GM21423 (cell line): Measurements from ENCODE around the gene CKS1B.
"Not testable (repeated sequence)": the region's sequence is repeated elsewhere in the genome, so short reads cannot be mapped to it uniquely, and the experiment has no call there.

ENCODE experiments used
- ATAC-seq: cut with Tn5 transposase; IDR thresholded peaks from one replicate; pipeline ENCODE4 v1.9.1; 2021; ENCODE audit warnings: mild to moderate bottlenecking, moderate library complexity; ENCODE audit not compliant: unreplicated experiment

The CKS1B gene

GRCh38 chr1:154982897-154983648 is 8.6 kb downstream of the CKS1B start, which contains the start of gene FLAD1:
TSS of gene FLAD1 (plus strand) at chr1:154983344. CDS start at chr1:154983695, 351 bp downstream.
- ATAC-seq = peak; percentile 97

- ATAC-seq = no peak
Measured at GRCh38 chr1:154983776-154984466, 9.4 kb downstream of the CKS1B start.

DNA sequence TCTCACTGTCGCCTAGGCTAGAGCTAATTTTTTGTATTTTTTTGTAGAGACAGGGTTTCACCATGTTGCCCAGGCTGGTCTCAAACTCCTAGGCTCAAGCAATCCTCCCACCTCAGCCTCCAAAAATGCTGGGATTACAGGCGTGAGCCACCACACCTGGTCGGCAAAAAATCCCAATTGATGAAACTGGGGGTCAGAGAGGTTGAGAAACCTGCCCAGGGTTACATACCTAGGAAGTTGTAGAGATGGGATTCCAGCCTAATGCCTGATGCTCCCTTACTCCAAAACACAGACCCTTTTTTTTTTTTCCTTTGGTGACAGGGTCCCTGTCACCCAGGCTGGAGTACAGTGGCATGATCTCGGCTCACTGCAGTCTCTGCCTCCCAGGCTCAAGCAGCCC is 12.3 kb downstream of the CKS1B start:
- ATAC-seq = not testable (repeated sequence)

- ATAC-seq = no peak
Measured at GRCh38 chr1:154987326-154987725, 12.8 kb downstream of the CKS1B start.

- ATAC-seq = no peak
Measured at GRCh38 chr1:154988058-154988954, 13.8 kb downstream of the CKS1B start.

GRCh38 chr1:154989195-154989860 is 14.8 kb downstream of the CKS1B start:
- ATAC-seq = no peak

DNA sequence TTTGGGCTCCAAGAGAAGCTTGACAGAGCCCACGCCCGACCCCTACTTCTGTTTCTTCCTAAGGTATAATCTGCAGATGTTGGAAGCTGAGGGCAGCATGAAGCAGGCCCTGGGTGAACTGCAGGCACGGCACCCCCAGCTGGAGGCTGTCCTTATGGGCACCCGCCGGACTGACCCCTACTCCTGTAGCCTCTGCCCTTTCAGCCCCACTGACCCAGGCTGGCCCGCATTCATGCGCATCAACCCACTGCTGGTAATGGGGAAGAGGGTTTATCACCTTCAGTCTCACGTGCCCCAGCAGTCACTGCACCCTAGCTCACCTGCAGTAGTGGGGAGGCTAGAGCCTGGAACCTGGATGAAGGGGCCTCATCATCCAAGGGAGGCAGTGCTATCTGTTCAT is 15.8 kb downstream of the CKS1B start:
- ATAC-seq = no peak

DNA sequence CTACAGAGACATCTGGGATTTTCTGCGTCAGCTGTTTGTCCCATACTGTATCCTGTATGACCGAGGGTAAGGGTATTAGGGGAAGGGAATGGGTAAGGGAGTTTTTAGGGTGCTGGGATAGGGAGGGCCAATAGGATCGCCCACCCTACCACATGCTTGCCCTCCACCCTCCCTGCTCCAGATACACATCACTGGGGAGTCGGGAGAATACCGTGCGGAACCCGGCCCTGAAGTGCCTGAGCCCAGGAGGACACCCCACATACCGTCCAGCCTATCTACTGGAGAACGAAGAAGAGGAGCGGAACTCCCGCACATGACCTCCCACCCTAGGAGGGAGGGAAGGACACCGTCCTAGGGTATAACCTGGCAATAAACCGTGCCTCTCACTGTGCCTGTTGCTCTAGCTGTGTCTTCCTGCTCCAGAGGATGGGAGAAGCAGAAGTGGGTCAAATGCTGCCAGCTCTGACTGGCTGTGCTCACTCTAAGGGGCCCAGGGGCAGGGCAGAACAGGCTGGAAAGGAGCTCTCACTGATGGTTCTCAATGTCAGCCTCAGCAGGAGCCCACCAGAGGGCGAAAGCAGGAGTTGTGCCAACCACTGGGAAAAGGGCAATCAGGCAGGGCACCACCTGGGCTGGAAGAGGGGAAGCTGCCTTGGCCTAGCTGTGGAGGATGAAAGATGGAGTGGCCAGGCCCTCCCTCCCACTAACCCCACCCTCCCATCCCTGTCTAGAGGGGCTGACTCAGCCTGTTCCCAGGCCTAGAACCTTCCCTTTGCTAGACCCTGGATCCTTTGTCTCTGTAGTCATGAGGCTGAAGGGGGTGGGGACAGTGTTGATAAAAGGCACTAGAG is 18.5 kb downstream of the CKS1B start:
- no peak for ATAC-seq

- no peak for ATAC-seq
Measured at GRCh38 chr1:154993572-154994268, 19.2 kb downstream of the CKS1B start, which contains the start of gene LENEP. TSS of gene LENEP (plus strand) at chr1:154993586. CDS start at chr1:154993608, 22 bp downstream.

GRCh38 chr1:154994269-154994587 is 19.7 kb downstream of the CKS1B start:
- ATAC-seq = no peak

DNA sequence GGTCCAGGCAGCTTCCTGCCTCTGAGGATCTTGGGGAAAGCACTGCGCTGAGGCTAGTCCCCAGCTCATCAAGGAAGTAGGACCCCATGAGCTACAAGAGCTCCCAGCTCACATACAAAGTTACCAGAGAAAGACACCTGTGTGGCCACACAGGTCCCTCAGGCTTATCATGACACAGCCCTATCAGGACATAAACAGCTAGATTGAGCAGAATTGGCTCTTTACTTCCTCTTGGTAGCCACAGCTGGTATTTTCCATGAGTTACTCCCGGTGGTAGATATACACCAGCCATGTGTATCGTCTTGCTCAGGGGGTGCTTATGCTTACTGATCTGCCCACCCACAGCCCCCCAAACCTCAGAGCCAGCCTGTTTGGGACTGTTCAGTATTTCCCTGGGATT is 20.1 kb downstream of the CKS1B start:
- no peak for ATAC-seq

DNA sequence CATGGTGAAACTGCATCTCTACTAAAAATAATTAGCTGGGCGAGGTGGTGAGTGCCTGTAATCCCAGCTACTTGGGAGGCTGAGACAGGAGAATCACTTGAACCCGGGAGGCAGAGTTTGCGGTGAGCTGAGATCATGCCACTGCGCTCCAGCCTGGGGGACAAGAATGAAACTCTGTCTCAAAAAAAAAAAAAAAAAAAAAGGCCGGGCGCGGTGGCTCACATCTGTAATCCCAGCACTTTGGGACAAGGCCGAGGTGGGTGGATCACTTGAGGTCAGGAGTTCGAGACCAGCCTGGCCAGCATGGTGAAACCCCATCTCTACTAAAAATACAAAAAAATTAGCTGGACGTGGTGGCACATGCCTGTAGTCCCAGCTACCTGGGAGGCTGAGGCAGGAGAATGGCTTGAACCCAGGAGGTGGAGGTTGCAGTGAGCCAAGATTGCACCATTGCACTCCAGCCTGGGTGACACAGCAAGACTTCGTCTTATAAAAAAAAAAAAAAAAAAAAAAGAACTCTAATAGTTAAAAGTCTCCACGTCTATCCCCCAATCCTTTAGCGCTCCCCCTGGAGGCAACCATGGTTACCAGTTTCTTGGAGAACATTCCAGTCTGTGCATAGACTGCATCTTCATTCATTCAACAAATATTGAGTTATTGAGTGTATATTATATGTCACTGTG is 21.0 kb downstream of the CKS1B start:
- ATAC-seq = not testable (repeated sequence)

DNA sequence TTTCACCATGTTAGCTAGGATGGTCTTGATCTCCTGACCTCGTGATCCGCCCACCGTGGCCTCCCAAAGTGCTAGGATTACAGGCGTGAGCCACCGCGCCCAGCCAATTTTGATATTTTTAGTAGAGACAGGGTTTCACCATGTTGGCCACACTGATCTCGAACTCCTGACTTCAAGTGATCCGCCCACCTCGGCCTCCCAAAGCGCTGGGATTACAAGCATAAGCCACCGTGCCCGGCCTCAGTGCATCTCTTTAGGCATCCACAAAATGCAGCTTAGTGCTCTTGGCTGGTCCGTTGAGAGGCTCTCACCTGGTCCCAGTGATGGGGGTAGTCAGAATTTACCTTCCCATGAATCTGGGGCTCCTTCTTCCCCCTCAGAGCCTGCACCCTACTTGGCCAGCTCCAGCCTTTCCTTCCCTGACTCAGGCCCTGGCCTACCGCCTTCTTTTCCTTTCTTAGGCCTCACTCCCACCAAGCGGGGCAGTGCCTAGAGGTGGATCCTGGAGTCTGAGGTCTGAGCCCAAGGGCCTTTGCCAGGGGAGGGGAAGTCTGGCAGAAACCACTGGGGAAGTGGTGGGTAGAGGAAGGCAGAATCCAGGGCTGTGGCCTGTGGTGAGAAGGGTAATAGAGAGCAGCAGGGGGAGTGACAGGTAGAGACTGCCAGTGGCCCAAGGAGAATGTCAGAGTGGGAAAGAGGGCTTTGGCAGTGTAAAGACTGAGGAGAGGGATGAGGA is 22.7 kb downstream of the CKS1B start:
- ATAC-seq = no peak

GRCh38 chr1:154998201-154998780 is 23.8 kb downstream of the CKS1B start:
- ATAC-seq = no peak

DNA sequence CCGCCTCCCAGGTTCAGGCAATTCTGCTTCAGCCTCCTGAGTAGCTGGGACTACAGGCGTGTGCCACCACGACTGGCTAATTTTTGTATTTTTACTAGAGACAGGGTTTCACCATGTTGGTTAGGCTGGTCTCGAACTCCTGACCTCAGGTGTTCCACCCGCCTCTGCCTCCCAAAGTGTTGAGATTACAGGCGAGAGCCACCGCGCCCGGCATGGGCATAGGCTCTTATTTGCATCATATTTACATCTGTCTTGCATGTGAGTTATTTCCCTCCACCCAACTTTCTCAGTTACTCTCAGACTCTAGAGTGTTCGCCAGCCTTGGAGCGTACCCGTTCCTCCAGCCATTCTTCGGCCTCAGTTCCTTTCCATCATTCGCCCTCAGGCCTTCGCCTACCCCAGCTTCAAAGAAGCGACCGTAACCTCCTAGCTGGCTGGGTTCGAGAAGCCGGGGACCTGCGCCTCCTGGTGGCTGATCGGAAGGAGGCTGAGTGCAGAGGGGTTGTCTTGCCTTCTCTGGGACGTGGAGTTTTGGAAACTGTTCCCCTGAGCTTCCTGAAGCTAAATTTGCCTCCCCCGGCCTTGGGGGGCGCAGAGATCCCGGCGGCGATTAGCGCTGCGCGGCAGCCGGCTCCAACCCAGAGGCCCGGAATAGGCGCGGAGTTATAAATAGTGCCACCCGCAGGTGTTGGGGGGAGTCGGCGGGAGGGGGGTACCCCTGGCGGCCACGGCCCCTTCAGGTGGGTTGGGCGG is 24.5 kb downstream of the CKS1B start:
- no peak for ATAC-seq

DNA sequence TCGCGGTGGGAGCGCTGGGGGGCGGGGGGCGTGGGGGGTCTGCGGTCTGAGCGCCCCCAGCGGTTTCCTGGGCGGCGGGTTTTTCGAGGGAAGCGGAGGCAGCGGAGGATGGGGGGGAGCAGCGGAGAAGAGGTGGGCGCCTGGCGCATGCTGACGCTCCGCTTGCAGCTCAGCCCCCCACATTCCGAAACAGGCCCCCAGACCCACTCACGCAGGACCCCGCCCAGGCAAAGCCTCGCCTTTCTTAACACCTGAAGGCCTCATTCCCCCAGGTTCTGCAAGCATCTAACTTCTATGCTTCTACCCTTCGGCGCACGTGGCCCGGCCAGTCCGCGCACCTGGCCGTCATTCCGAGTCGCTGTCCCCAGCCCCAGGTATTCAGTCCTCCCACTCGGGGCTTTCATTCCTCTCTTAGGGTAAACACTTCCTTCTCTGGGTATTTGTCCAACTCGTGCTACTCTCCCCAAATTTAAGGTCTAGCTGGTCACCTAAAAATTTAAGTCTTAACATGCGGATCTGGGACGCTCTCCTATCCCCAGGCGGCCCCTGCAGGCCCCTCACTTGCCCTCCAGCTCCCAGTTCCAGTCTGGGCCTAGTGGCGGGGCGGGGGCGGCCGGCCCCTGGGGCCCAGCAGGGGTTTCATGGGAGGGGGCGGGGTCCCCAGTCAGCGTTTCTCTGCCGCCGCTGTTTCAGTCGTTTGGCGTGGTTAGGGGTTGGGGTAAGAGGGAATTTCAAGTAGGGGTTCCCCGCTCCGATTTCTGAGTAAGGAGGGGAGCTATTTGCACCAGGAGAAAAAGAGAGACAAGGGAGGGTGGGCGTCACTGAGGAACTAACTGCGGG is 25.3 kb downstream of the CKS1B start:
- ATAC-seq = no peak
